RCC 7860 (cell line): Measurements from ENCODE around the gene COL27A1.

ENCODE experiments used
- DNase-seq: peaks from one replicate; pipeline ENCODE4 v3.0.0-alpha.2; 2015; ENCODE audit warnings: low spot score
- FAIRE-seq: peaks from 2 replicates; lab custom pipeline; 2012; peaks lifted over from hg19 to GRCh38; lab: Jason Lieb, UNC

COL27A1 gene

DNA sequence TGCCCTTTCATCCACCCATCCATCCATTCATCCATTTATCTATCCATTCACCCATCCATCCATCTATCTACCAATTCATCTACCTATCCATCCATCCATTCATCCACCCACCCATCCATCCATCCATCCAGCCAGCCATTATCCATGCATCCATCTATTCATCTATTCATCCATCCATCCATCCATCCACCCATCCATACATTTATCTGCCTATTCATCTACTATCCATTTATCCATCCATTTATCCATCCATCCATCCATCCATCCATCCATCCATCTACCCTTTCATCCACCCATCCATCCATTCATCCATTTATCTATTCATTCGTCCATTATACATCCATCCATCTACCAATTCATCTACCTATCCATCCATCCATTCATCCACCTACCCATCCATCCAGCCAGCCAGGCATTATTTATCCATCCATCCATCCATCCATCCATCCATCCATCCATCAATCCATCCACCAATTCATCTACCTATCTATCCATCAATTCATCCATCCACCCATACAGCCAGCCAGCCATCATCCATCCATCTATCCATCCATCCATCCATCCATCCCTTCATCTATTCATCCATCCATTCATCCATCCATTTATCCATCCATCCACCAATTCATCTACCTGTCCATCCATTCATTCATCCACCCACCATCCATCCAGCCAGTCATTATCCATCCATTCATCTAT is 10.2 kb downstream of the COL27A1 start:
- DNase-seq (no peak), FAIRE-seq (no peak)

DNA sequence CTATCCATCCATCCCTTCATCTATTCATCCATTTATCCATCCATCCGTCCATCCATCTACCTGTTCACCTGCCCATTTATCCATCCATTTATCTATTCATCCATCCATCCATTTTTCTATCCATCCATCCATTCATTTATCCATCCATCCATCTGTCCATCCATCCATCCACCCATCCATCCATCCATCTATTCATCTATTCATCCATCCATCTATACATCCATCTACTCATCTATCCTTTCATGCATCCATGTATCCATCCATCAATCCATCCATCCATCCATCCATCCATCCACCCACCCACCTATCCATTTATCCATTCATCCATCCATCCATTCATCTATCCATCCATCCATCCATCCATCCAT is 10.8 kb downstream of the COL27A1 start:
- DNase-seq = no peak
- no peak for FAIRE-seq

DNA sequence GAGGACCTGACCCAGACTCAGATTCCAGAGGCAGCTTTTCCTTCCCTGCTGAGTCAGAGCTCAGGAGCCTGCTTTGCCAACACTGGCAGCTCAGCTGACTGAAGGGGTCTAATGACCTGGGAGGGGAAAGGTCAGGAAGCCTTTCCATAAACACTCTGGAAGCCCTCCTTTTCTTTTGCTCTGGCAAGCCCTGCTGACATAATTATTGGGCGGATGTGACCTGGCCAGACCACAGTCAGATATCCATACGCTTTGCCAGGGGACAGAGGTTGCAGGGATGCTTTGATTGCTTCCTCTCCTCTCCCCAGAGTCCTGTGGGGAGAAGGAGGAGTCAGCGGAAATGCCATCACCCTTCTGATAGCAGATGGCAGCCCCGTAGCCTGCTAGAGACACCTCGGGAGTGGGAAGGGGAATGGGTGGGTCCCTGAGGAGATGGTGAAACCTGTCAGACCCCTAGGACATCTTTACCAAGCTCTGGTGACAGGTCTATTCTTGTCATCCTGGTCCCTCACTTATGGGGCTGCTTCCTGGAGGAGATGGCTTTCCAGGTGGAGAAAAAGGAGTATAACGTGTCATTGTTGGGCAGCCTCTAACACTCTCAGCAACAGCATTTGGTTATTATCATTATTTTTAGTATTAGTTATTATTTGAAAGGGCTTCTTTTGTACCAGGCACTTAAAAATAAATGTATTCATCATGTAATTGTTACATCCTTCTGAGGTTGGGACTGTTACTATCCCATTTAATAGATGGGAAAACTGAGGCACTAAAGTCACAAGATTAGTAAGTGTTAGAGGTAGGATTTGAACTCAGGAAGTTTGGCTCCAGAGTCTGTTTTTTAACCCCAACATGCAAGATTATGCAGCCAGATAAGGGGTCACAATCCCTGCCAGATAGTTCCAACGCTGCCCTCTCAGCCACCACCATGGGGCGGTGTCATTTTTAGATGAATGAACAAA is 11.6 kb downstream of the COL27A1 start:
- no peak for FAIRE-seq
- DNase-seq = no peak

GRCh38 chr9:114167591-114168091 is 12.3 kb downstream of the COL27A1 start:
- DNase-seq = no peak
- FAIRE-seq = no peak

DNA sequence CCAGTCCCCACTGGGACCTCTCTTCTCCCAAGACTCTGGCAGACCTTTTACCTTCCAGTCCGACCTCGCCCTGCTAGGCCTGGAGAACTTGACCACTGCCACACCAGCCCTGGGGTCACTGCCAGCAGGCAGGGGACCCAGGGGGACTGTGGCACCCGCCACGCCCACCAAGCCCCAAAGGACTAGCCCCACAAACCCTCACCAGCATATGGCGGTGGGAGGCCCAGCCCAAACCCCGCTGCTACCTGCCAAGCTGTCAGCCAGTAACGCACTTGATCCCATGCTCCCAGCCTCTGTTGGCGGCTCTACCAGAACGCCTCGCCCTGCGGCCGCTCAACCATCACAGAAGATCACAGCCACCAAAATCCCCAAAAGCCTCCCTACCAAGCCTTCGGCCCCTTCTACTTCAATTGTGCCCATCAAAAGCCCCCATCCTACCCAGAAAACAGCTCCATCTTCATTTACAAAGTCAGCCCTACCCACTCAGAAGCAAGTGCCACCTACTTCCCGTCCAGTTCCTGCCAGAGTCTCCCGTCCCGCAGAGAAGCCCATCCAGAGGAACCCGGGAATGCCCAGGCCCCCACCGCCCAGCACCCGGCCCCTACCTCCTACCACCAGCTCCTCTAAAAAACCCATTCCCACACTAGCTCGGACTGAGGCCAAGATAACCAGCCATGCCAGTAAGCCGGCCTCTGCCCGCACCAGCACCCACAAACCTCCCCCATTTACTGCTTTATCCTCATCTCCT is 13.1 kb downstream of the COL27A1 start:
- no peak for DNase-seq
- FAIRE-seq = no peak

DNA sequence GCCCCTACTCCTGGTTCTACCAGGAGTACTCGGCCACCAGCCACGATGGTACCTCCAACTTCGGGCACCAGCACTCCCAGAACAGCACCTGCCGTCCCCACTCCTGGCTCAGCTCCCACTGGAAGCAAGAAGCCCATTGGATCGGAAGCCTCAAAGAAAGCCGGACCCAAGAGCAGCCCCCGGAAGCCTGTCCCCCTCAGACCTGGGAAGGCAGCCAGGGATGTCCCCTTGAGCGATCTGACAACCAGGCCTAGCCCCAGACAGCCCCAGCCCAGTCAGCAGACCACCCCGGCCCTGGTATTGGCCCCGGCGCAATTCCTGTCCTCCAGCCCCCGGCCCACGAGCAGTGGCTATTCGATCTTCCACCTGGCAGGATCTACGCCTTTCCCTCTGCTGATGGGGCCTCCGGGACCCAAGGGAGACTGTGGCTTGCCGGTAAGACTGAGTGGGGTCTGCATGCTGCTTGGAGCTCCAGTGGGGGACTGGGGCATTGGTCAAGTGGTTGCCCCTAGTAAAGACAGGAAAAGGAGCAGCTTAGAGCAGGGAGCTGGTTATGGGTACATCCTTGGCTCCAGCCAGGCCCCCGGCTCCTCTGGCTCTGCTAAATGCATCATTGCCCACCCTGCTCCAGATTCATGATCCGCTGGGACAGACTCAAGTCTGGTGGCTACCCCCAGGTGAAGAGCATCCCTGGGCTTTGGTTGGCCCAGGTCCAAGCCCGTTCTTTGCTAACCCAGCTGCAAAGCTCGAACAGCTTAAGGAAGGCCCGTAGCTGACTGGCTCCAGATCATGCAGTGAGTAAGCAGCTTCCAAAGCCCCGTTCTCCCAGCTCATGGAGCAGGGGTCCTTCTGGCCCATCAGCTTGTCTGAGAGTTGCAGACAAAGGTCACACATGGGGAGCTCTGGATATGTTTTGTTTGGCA is 14.0 kb downstream of the COL27A1 start:
- DNase-seq (no peak), FAIRE-seq (no peak)

GRCh38 chr9:114169952-114170770 is 14.8 kb downstream of the COL27A1 start:
- no peak for FAIRE-seq
- DNase-seq = no peak

GRCh38 chr9:114170771-114171461 is 15.6 kb downstream of the COL27A1 start:
- FAIRE-seq (no peak), DNase-seq (no peak)

DNA sequence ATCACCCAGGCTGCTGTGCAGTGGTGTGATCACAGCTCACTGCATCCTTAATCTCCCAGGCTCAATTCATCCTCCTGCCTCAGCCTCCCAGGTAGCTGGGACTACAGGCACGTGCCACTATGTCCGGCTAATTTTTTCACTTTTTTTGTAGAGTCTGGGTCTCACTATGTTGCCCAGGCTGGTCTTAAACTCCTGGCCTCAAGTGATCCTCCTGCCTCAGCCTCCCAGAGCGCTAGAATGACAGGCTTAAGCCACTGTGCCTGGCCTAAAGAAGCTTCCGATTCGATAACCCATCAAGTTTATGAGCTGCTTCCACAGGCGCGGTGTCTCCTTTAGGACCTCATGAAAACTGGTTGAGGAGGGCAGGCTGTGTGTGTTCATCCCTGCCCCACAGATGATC is 16.2 kb downstream of the COL27A1 start:
- no peak for DNase-seq
- no peak for FAIRE-seq

- no peak for FAIRE-seq
- no peak for DNase-seq
Measured at GRCh38 chr9:114172981-114173833, 17.9 kb downstream of the COL27A1 start.

DNA sequence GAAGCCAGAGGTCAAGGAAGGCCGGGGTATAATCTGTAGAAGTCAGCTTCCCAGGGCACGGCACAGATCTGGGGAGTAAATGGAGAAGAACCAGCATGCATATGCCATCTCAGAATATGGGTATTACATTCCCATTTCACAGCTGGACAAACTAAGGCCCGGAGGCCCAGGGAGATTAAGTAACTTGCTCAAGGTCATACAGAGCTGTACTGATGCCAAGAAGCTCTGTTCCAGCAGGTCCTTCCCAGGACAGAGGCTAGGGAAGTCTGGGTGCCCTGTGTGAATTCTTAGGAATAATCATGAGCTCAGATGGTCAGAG is 19.2 kb downstream of the COL27A1 start:
- DNase-seq = no peak
- FAIRE-seq = no peak

- no peak for DNase-seq
Measured at GRCh38 chr9:114174876-114175771, 19.8 kb downstream of the COL27A1 start.

DNA sequence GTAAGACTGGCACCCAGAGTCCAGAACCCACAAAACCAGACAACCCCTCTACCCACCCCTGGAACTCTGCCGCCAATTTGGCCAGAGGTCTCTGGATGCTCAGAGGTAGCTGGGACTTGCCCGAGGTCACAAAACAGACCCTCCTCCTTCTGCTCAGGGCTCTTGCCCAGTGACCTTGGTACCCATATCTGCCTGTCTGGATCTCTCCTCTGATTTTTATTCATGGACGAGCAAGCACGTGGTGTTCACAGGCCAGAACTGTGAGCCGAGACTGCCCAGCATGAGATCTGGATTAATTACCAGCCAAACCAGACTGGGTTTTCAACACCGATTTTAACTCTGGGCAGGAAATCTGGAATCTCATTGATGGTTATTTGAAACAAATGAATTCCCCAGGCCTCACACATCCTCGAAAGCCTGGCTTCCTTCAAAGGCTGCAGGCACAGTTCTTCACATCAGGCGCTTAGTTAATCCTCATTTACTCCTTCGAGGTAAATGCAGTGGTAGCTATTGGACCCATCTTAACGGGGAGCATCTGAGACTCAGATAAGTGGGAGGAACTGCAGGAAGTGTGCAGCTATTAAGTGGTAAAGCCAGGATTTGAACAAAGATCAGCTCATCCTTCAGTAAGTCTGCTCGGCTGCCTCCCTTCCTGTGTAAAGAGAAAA is 21.4 kb downstream of the COL27A1 start:
- FAIRE-seq (no peak), DNase-seq (no peak)

More at GRCh38 chr9:114174876-114175771, 19.8 kb downstream of the COL27A1 start:
- FAIRE-seq = no peak

- FAIRE-seq (peak; percentile 87), DNase-seq (peak; percentile 57)
Measured at GRCh38 chr9:114177423-114178064, 22.2 kb downstream of the COL27A1 start.

DNA sequence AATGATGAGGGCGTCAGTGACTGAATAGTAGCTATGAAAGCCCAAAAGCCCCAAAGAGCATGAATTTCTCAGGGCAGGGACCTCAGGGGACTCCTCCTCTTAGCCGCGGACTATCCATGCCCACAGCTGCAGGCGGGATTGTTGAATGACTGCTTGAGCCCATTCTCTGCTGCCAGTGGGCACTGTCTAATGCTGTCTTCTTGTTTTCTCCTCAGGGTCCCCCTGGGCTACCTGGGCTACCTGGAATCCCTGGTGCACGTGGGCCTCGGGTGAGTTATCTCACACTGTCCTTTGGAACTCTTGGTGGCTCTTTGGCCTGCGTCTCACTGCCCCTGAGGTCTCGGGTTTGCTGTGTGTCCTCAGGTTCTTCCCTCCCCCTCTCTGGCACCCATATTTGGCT is 22.7 kb downstream of the COL27A1 start:
- no peak for FAIRE-seq
- DNase-seq = no peak
